Erythroblast (primary cell): ENCODE results near the gene GCN1.

ENCODE experiments used
- GATA1 ChIP-seq: IDR thresholded peaks from 2 replicates; pipeline ENCODE4 v1.6.1; 2011; ENCODE audit warnings: low read depth, mild to moderate bottlenecking, control low read depth, low read length, moderate library complexity
- POLR2A ChIP-seq: IDR thresholded peaks from 2 replicates; pipeline ENCODE4 v1.6.1; 2011; ENCODE audit warnings: mild to moderate bottlenecking, low read length

- TF ChIP-seq POLR2A (no peak), GATA1 (no peak)
Measured at GRCh38 chr12:120099738-120100137, 94.8 kb downstream of the GCN1 start.
